ENCODE measurements around the gene HCLS1.

DNA sequence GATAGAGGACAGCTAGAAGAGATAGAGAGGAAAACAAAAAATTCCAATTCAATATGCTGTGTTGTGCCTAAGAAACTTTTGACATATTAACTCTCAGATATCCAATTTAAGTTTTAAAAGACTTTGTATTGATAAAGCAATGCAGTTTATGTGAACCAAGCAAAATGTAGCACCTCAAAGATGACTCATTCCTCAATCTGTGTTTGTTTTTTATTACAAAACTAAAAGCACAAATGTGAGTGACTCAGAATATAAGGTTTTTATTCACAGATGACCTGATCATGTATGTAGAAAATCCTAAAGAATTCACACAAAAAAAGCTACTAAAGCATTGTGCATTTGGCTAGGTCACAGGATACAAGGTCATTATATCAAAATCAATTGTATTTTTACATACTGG lies 11.1 kb downstream of the HCLS1 start:
- TF ChIP-seq, protein P1, sequence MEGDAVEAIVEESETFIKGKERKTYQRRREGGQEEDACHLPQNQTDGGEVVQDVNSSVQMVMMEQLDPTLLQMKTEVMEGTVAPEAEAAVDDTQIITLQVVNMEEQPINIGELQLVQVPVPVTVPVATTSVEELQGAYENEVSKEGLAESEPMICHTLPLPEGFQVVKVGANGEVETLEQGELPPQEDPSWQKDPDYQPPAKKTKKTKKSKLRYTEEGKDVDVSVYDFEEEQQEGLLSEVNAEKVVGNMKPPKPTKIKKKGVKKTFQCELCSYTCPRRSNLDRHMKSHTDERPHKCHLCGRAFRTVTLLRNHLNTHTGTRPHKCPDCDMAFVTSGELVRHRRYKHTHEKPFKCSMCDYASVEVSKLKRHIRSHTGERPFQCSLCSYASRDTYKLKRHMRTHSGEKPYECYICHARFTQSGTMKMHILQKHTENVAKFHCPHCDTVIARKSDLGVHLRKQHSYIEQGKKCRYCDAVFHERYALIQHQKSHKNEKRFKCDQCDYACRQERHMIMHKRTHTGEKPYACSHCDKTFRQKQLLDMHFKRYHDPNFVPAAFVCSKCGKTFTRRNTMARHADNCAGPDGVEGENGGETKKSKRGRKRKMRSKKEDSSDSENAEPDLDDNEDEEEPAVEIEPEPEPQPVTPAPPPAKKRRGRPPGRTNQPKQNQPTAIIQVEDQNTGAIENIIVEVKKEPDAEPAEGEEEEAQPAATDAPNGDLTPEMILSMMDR (conservative IDR thresholded peaks at IDR 0.05; ENCODE audit: low read length), result no peak
- TF ChIP-seq EZH2phosphoT487 (IDR thresholded peaks at IDR 0.05; ENCODE audit: borderline replicate concordance), result no peak
